Neuronal stem cell (in vitro differentiated cells): ENCODE results near the gene BHLHA9.

Experiments used
- DNase-seq: peaks from one replicate; pipeline ENCODE4 v3.0.0-alpha.2; 2013; ENCODE audit warnings: low spot score
- H2AFZ ChIP-seq: one replicate; pipeline ENCODE4 v1.6.1; 2013; ENCODE audit warnings: mild to moderate bottlenecking, low read length, inconsistent platforms
- H2AK5ac ChIP-seq: 2 replicates; pipeline ENCODE4 v1.6.1; 2013; ENCODE audit warnings: low read depth, mild to moderate bottlenecking, inconsistent platforms, low read length, moderate library complexity, mixed read lengths
- H2BK120ac ChIP-seq: 2 replicates; pipeline ENCODE4 v1.6.1; 2013; ENCODE audit warnings: low read depth, mild to moderate bottlenecking, inconsistent platforms, low read length, moderate library complexity, mixed read lengths
- H2BK12ac ChIP-seq: one replicate; pipeline ENCODE4 v1.6.1; 2013; ENCODE audit warnings: low read length, inconsistent platforms
- H2BK15ac ChIP-seq: 2 replicates; pipeline ENCODE4 v1.6.1; 2013; ENCODE audit warnings: mild to moderate bottlenecking, low read length, inconsistent platforms, mixed read lengths
- H2BK5ac ChIP-seq: one replicate; pipeline ENCODE4 v1.6.1; 2013; ENCODE audit warnings: inconsistent platforms, mild to moderate bottlenecking, low read length, moderate library complexity
- H3K14ac ChIP-seq: one replicate; pipeline ENCODE4 v1.6.1; 2013; ENCODE audit warnings: low read length, inconsistent platforms
- H3K18ac ChIP-seq: 2 replicates; pipeline ENCODE4 v1.6.1; 2013; ENCODE audit warnings: low read length, inconsistent platforms
- H3K23ac ChIP-seq: 2 replicates; pipeline ENCODE4 v1.6.1; 2013; ENCODE audit warnings: low read depth, mild to moderate bottlenecking, mixed read lengths, low read length, inconsistent platforms; ENCODE audit not compliant: poor library complexity
- H3K27ac ChIP-seq: replicated peaks from 3 replicates; pipeline ENCODE4 v1.5.1; 2013; ENCODE audit warnings: low read length, inconsistent platforms
- H3K27me3 ChIP-seq, 3 experiments: 2 replicates each; pipeline ENCODE4 v1.6.1; 2013; ENCODE audit warnings: low read length in 3 of 3, mild to moderate bottlenecking in 2 of 3, inconsistent platforms in 1 of 3, low read depth in 1 of 3, mixed read lengths in 1 of 3, moderate library complexity in 1 of 3; ENCODE audit not compliant: control insufficient read depth in 3 of 3, insufficient read depth in 3 of 3
- H3K36me3 ChIP-seq, 2 donors: replicated peaks in 1 of 2; 2 replicates each; pipeline ENCODE4 v1.6.1; 2013; ENCODE audit warnings: low read length in 2 of 2; ENCODE audit not compliant: control insufficient read depth in 2 of 2, insufficient read depth in 2 of 2
- H3K4ac ChIP-seq: 2 replicates; pipeline ENCODE4 v1.6.1; 2013; ENCODE audit warnings: inconsistent platforms, mild to moderate bottlenecking, low read length, moderate library complexity
- H3K4me1 ChIP-seq, 2 donors: 1 replicate in 1 of 2; 2 replicates in 1 of 2; pipeline ENCODE4 v1.6.1; 2013; ENCODE audit warnings: low read length in 2 of 2, low read depth in 1 of 2; ENCODE audit not compliant: control insufficient read depth in 2 of 2, insufficient read depth in 1 of 2
- H3K4me2 ChIP-seq: one replicate; pipeline ENCODE4 v1.6.1; 2013; ENCODE audit warnings: mild to moderate bottlenecking, low read length, inconsistent platforms; ENCODE audit not compliant: insufficient read depth, poor library complexity, severe bottlenecking
- H3K4me3 ChIP-seq, 2 donors: 2 replicates each; pipeline ENCODE4 v1.5.1; 2013; ENCODE audit warnings: low read length in 2 of 2, mild to moderate bottlenecking in 2 of 2, inconsistent platforms in 1 of 2, moderate library complexity in 1 of 2
- H3K79me1 ChIP-seq: one replicate; pipeline ENCODE4 v1.6.1; 2013; ENCODE audit warnings: low read depth, mild to moderate bottlenecking, inconsistent platforms, low read length, moderate library complexity
- H3K9ac ChIP-seq: one replicate; pipeline ENCODE4 v1.6.1; 2013; ENCODE audit warnings: mild to moderate bottlenecking, low read depth, low read length, inconsistent platforms; ENCODE audit not compliant: poor library complexity
- H3K9me3 ChIP-seq, 2 donors: replicated peaks in 1 of 2; 2 replicates each; pipeline versions ENCODE3 to v1.6.1; 2013; ENCODE audit warnings: low read length in 2 of 2, mild to moderate bottlenecking in 2 of 2, inconsistent platforms in 1 of 2, low read depth in 1 of 2, mixed read lengths in 1 of 2, moderate library complexity in 1 of 2; ENCODE audit not compliant: control insufficient read depth in 2 of 2, insufficient read depth in 1 of 2
- H4K8ac ChIP-seq: one replicate; pipeline ENCODE4 v1.6.1; 2013; ENCODE audit warnings: low read depth, mild to moderate bottlenecking, inconsistent platforms, low read length, moderate library complexity
- H4K91ac ChIP-seq: one replicate; pipeline ENCODE4 v1.6.1; 2013; ENCODE audit warnings: low read length, low read depth, mild to moderate bottlenecking, inconsistent platforms; ENCODE audit not compliant: poor library complexity
- WGBS, 2 donors: extraction: QIAGEN DNeasy Blood & Tissue Kit; methylation state at CpG; one replicate each; pipeline ENCODE4 v1.1.7; 2013; ENCODE audit warnings: missing lambda C conversion rate in 2 of 2, mixed read lengths in 1 of 2; ENCODE audit not compliant: insufficient read length in 2 of 2, insufficient replicate concordance in 1 of 2; ENCODE audit errors: extremely low coverage in 2 of 2; 5-methylcytosine and 5-hydroxymethylcytosine counted together

BHLHA9 gene

GRCh38 chr17:1228781-1229348, 41.4 kb upstream of the BHLHA9 start:
- Histone ChIP-seq H3K4me1 (peaks cover 4 to 6% of the 10 kb centered on the region in 2 donors), H3K27me3 (peaks cover 23 to 73% (median 50%) of the 10 kb centered on the region in 3 experiments), H3K4me2 (peak overlapping the region; percentile 94), H3K4me3 (peak overlapping the region in 1 of 2 donors; percentile 69), H3K27ac (no peak overlapping the region), H2AFZ (peak overlapping the region; percentile 94), H3K36me3 (peaks cover 0 to 2% of the 10 kb centered on the region in 2 donors), H3K23ac (peak overlapping the region; percentile 73), H4K91ac (no peak overlapping the region), H3K9me3 (peaks cover 0 to 6% of the 10 kb centered on the region in 2 donors), H3K79me1 (no peaks in the 10 kb centered on the region), H2BK5ac (no peak overlapping the region), H3K18ac (peak overlapping the region; percentile 71), H2BK120ac (no peak overlapping the region), H3K4ac (no peak overlapping the region), H4K8ac (no peak overlapping the region), H3K9ac (peak overlapping the region; percentile 60), H3K14ac (peak overlapping the region; percentile 71), H2AK5ac (peak overlapping the region; percentile 81), H2BK15ac (peak overlapping the region; percentile 49), H2BK12ac (no peak overlapping the region)
- no peak for DNase-seq
- no CpG with 5 or more reads among the region's 79 CpGs for WGBS, 2 donors

- Histone ChIP-seq H3K4me1 (peaks cover 4% of the 10 kb centered on the region in 2 donors), H3K79me1 (no peaks in the 10 kb centered on the region), H3K27ac (no peak overlapping the region), H3K4me2 (peak overlapping the region; percentile 94), H2BK5ac (no peak overlapping the region), H4K91ac (no peak overlapping the region), H4K8ac (no peak overlapping the region), H2AFZ (peak overlapping the region; percentile 94), H3K36me3 (peaks cover 0 to 2% of the 10 kb centered on the region in 2 donors), H3K18ac (peak overlapping the region; percentile 80), H2AK5ac (no peak overlapping the region), H2BK12ac (peak overlapping the region; percentile 41), H3K27me3 (peaks cover 23 to 72% (median 50%) of the 10 kb centered on the region in 3 experiments), H2BK120ac (no peak overlapping the region), H3K4me3 (peak overlapping the region; percentile 25 to 77), H3K9me3 (peaks cover 0 to 6% of the 10 kb centered on the region in 2 donors), H3K14ac (no peak overlapping the region), H2BK15ac (no peak overlapping the region), H3K9ac (no peak overlapping the region), H3K4ac (no peak overlapping the region), H3K23ac (peak overlapping the region; percentile 73)
- no peak for DNase-seq
- no CpG with 5 or more reads among the region's 74 CpGs for WGBS, 2 donors
These were observed 40.8 kb upstream of the BHLHA9 start for GRCh38 chr17:1229349-1229899.

- peak overlapping the region; percentile 94 for H3K4me2 ChIP-seq
- H4K91ac ChIP-seq = no peak overlapping the region
- no peak overlapping the region for H3K4ac ChIP-seq
- peak overlapping the region; percentile 31 for H2BK15ac ChIP-seq
- H3K14ac ChIP-seq = no peak overlapping the region
- no peak overlapping the region for H3K9ac ChIP-seq
- H3K4me3 ChIP-seq = no peak overlapping the region
- no CpG with 5 or more reads among the region's 51 CpGs for WGBS, 2 donors
- no peak overlapping the region for H2BK5ac ChIP-seq
- H3K27me3 ChIP-seq = peaks cover 23 to 72% (median 50%) of the 10 kb centered on the region in 3 experiments
- peak overlapping the region; percentile 45 for H3K18ac ChIP-seq
- H3K27ac ChIP-seq = no peak overlapping the region
- H2AK5ac ChIP-seq = no peak overlapping the region
- peaks cover 0 to 2% of the 10 kb centered on the region in 2 donors for H3K36me3 ChIP-seq
- H3K79me1 ChIP-seq = no peaks in the 10 kb centered on the region
- peaks cover 4% of the 10 kb centered on the region in 2 donors for H3K4me1 ChIP-seq
- peaks cover 0 to 6% of the 10 kb centered on the region in 2 donors for H3K9me3 ChIP-seq
- no peak overlapping the region for H2BK120ac ChIP-seq
- H2AFZ ChIP-seq = peak overlapping the region; percentile 94
- H4K8ac ChIP-seq = no peak overlapping the region
- peak overlapping the region; percentile 27 for H3K23ac ChIP-seq
- DNase-seq = no peak
- H2BK12ac ChIP-seq = no peak overlapping the region
These were observed 40.2 kb upstream of the BHLHA9 start for GRCh38 chr17:1229900-1230501.

GRCh38 chr17:1231456-1231855, 38.8 kb upstream of the BHLHA9 start:
- Histone ChIP-seq H2BK12ac (no peak overlapping the region), H3K36me3 (peaks cover 0 to under 1% of the 10 kb centered on the region in 2 donors), H3K4me3 (no peak overlapping the region), H3K18ac (no peak overlapping the region), H3K79me1 (no peaks in the 10 kb centered on the region), H3K9me3 (peaks cover 0 to 3% of the 10 kb centered on the region in 2 donors), H2BK120ac (no peak overlapping the region), H2BK5ac (no peak overlapping the region), H3K27ac (no peak overlapping the region), H4K8ac (no peak overlapping the region), H3K4ac (no peak overlapping the region), H3K27me3 (peaks cover 23 to 59% (median 47%) of the 10 kb centered on the region in 3 experiments), H3K14ac (no peak overlapping the region), H2BK15ac (no peak overlapping the region), H3K4me2 (no peak overlapping the region), H3K23ac (no peak overlapping the region), H3K9ac (no peak overlapping the region), H4K91ac (no peak overlapping the region), H2AK5ac (no peak overlapping the region), H2AFZ (no peak overlapping the region), H3K4me1 (peaks cover 4% of the 10 kb centered on the region in 2 donors)
- WGBS, 2 donors = no CpG with 5 or more reads among the region's 12 CpGs
- no peak for DNase-seq
